ENCODE results near the gene GJD3. TPM values are rescaled to one million over a fixed set of nuclear protein-coding genes. Genes with fewer than 3 reads are reported as not detected.
"Not testable (repeated sequence)": the region's sequence is repeated elsewhere in the genome, so short reads cannot be mapped to it uniquely, and the experiment has no call there.

GJD3 gene, protein sequence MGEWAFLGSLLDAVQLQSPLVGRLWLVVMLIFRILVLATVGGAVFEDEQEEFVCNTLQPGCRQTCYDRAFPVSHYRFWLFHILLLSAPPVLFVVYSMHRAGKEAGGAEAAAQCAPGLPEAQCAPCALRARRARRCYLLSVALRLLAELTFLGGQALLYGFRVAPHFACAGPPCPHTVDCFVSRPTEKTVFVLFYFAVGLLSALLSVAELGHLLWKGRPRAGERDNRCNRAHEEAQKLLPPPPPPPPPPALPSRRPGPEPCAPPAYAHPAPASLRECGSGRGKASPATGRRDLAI
- total RNA-seq (0.39 and 0.40 TPM in 2 replicates), polyA plus RNA-seq (0.10 TPM in 1 of 2 replicates, not detected in the other), polyA minus RNA-seq (not detected in 2 replicates), Bru-seq, nascent RNA (percentile 24 among the genes with signal in this experiment), BruChase-seq, experiment 1, labeled RNA remaining after a 6-hour chase (not detected), BruChase-seq, experiment 2, labeled RNA remaining after a 2-hour chase (not detected)
- polyA plus RNA-seq (2011; cell fraction: cytosol; rRNA removed), result not detected in 2 replicates
- not detected in 2 replicates for polyA plus RNA-seq (2011; cell fraction: nucleus; rRNA removed)
- not detected in 2 replicates for polyA plus RNA-seq (2012)
- not detected for polyA minus RNA-seq (2011; cell fraction: cytosol; rRNA and poly(A)+ RNA removed)
- polyA minus RNA-seq (2011; cell fraction: nucleus; rRNA and poly(A)+ RNA removed), result not detected in 2 replicates
- long read RNA-seq, result 0 reads

DNA sequence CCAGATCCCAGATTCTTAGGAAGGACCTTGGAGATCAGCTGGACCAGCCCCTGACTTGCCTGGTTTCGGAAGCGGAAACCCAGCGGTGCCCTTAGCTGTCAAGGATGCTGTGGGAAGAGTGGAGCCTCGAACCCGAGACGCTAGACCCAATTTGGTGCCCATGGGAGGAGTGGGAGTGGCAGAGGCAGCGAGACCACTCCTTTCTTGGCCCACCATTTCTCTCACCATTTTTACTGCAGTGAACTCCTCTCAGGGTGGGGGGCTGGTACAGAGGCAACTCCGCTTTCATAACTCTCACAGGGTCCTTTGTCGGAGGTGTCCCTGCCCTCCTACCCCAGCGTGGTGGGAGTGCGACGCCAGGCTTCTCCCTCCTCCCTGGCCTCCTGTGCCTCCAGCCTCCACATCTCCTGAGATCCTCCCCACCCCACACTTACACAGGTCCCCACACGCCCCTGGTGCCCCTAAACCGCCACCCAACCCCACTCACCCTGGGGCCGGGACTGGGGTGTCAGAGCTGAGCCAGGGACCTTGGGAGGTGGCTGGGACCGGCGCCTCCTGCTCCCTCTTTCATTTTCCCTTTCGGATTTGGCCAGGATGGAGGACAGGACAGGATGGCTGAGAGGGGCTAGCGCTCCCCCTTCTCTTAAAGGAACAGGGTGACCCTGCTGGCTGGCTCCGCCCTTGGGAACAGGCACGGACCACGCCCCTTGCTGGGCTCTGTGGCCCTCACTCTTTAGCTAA lies at the start of gene GJD3:
Gene GJD3, minus strand, starts transcription at position 617 of the 741 bp plus-strand sequence. CDS start 922 bp downstream, outside the sequence.
- Histone ChIP-seq H3K36me3 (ENCODE audit: control insufficient read depth in 2 of 2, extremely low read depth in 1 of 2, insufficient read depth in 2 of 2, low read length in 2 of 2) (no peaks in the 10 kb centered on the region), H2AFZ (ENCODE audit: low read depth, low read length) (peak within 1 kb of the TSS; percentile 82), H3K27me3 (ENCODE audit: control insufficient read depth in 2 of 2, insufficient read depth in 2 of 2, low read length in 2 of 2) (no peaks in the 10 kb centered on the region), H3K4me1 (ENCODE audit: control insufficient read depth, extremely low read depth, insufficient read depth, low read length) (peaks cover 7% of the 10 kb centered on the region), H3K79me2 (ENCODE audit: control insufficient read depth, insufficient read depth, low read length) (no peaks in the 10 kb centered on the region), H3K4me2 (ENCODE audit: insufficient read depth, low read length) (peak within 1 kb of the TSS; percentile 46), H4K20me1 (replicated peaks; ENCODE audit: control insufficient read depth, extremely low read depth, insufficient read depth, low read length) (no peaks in the 10 kb centered on the region), H3K9me1 (replicated peaks; ENCODE audit: control insufficient read depth, extremely low read depth, insufficient read depth, low read length) (no peaks in the 10 kb centered on the region), H3K27ac (ENCODE audit: insufficient read depth, low read depth, low read length) (no peak within 1 kb of the TSS), H3K9me3 (replicated peaks; ENCODE audit: control insufficient read depth, insufficient read depth, low read length) (no peaks in the 10 kb centered on the region), H3K4me3 (replicated peaks in 1 of 3; ENCODE audit: insufficient read depth in 1 of 3, low read depth in 1 of 3, low read length in 3 of 3) (peak within 1 kb of the TSS in 2 of 3 experiments; percentile 41 to 53), H3K9ac (replicated peaks; ENCODE audit: extremely low read depth, insufficient read depth, low read length) (no peak within 1 kb of the TSS)
- dilution Hi-C loops (cut with MboI; ENCODE audit: extremely low pct_ligation_motif_present, low sequenced_read_pairs), result no loop called here
- ChIA-PET POLR2A (no interaction called here), CTCF (interaction anchor here (1.2 to 18.3 kb wide), 8 partner anchors 10 to 196 kb away, joined by 3 to 530 read pairs (median 12); partner anchors contain the start of genes IGFBP4 and RARA)
- BruUV-seq (replicated peaks), result no TSS peak
- DNase-seq (ENCODE audit: low read depth, low spot score) (no peak), FAIRE-seq (no peak)
- intact Hi-C loops (cut with micrococcal nuclease), result no loop called here
- TF ChIP-seq JUN (IDR thresholded peaks at IDR 0.05; ENCODE audit: borderline replicate concordance, insufficient read depth, insufficient read length, low read depth) (no peak), GATA2 (IDR thresholded peaks at IDR 0.05; ENCODE audit: insufficient read depth, insufficient read length, low read depth, low read length) (no peak), MYC (IDR thresholded peaks at IDR 0.05; ENCODE audit: low read depth, low read length) (no peak), EZH2 (IDR thresholded peaks at IDR 0.05; ENCODE audit: borderline replicate concordance, low read depth, low read length, severe bottlenecking) (no peak), POLR2A (IDR thresholded peaks at IDR 0.05; ENCODE audit: low read depth, low read length) (no peak), POLR2AphosphoS5 (IDR thresholded peaks at IDR 0.05; ENCODE audit: insufficient read depth, low read depth, low read length) (no peak), FOS (IDR thresholded peaks at IDR 0.05; ENCODE audit: borderline replicate concordance, insufficient read depth, low read length) (no peak)
- TF ChIP-seq, protein P1, sequence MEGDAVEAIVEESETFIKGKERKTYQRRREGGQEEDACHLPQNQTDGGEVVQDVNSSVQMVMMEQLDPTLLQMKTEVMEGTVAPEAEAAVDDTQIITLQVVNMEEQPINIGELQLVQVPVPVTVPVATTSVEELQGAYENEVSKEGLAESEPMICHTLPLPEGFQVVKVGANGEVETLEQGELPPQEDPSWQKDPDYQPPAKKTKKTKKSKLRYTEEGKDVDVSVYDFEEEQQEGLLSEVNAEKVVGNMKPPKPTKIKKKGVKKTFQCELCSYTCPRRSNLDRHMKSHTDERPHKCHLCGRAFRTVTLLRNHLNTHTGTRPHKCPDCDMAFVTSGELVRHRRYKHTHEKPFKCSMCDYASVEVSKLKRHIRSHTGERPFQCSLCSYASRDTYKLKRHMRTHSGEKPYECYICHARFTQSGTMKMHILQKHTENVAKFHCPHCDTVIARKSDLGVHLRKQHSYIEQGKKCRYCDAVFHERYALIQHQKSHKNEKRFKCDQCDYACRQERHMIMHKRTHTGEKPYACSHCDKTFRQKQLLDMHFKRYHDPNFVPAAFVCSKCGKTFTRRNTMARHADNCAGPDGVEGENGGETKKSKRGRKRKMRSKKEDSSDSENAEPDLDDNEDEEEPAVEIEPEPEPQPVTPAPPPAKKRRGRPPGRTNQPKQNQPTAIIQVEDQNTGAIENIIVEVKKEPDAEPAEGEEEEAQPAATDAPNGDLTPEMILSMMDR (IDR thresholded peaks at IDR 0.05; ENCODE audit: extremely low read depth in 1 of 2, insufficient read depth in 1 of 2, low read depth in 1 of 2, low read length in 2 of 2), result no peak
- TF ChIP-seq, protein P2, sequence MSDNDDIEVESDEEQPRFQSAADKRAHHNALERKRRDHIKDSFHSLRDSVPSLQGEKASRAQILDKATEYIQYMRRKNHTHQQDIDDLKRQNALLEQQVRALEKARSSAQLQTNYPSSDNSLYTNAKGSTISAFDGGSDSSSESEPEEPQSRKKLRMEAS (IDR thresholded peaks at IDR 0.05; ENCODE audit: insufficient read depth, insufficient read length), result no peak

DNA sequence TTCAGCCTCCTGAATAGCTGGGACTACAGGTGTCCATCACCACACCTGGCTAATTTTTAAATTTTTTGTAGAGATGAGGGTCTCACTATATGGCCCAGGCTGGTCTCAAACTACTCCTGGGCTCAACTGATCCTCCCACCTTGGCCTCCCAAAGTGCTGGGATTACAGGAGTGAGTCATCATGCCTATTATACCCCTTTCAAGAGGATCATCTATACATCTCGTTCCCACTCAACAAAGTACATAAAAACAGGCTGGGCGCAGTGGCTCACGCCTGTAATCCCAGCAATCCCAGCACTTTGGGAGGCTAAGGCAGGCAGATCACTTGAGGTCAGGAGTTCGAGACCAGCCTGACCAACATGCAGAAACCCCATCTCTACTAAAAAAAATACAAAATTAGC lies 49.8 kb upstream of the GJD3 start:
- H2AFZ ChIP-seq (ENCODE audit: low read depth, low read length); H3K9ac ChIP-seq (replicated peaks; ENCODE audit: extremely low read depth, insufficient read depth, low read length); H3K27me3 ChIP-seq (ENCODE audit: control insufficient read depth in 2 of 2, insufficient read depth in 2 of 2, low read length in 2 of 2); H4K20me1 ChIP-seq (replicated peaks; ENCODE audit: control insufficient read depth, extremely low read depth, insufficient read depth, low read length); H3K4me2 ChIP-seq (ENCODE audit: insufficient read depth, low read length); H3K9me1 ChIP-seq (replicated peaks; ENCODE audit: control insufficient read depth, extremely low read depth, insufficient read depth, low read length); H3K4me3 ChIP-seq (replicated peaks in 1 of 3; ENCODE audit: insufficient read depth in 1 of 3, low read depth in 1 of 3, low read length in 3 of 3); BruUV-seq (replicated peaks); DNase-seq (ENCODE audit: low read depth, low spot score); H3K9me3 ChIP-seq (replicated peaks; ENCODE audit: control insufficient read depth, insufficient read depth, low read length); dilution Hi-C loops (cut with MboI; ENCODE audit: extremely low pct_ligation_motif_present, low sequenced_read_pairs); FAIRE-seq; H3K27ac ChIP-seq (ENCODE audit: insufficient read depth, low read depth, low read length): not testable (repeated sequence)
- CTCF ChIA-PET, result interaction anchor here (0.8 to 6.5 kb wide), 14 partner anchors 12 to 145 kb away, joined by 3 to 91 read pairs (median 7); no protein-coding TSS in a partner anchor
- peaks cover 20% of the 10 kb centered on the region for H3K4me1 ChIP-seq (ENCODE audit: control insufficient read depth, extremely low read depth, insufficient read depth, low read length)
- peaks cover 0 to 10% of the 10 kb centered on the region in 2 experiments for H3K36me3 ChIP-seq (ENCODE audit: control insufficient read depth in 2 of 2, extremely low read depth in 1 of 2, insufficient read depth in 2 of 2, low read length in 2 of 2)
- peaks cover 46% of the 10 kb centered on the region for H3K79me2 ChIP-seq (ENCODE audit: control insufficient read depth, insufficient read depth, low read length)
- POLR2A ChIA-PET, result interaction anchor here (0.7 kb wide), 1 partner anchor 12 kb away, joined by 3 read pairs; no protein-coding TSS in a partner anchor
- intact Hi-C loops (cut with micrococcal nuclease), result loop anchor here (10.0 kb wide), 1 partner anchor 210 kb away; no protein-coding TSS in a partner anchor

All from endothelial cell of umbilical vein (primary cell).